ENCODE data around the gene CYTH3.
"Not testable (repeated sequence)": the region's sequence is repeated elsewhere in the genome, so short reads cannot be mapped to it uniquely, and the experiment has no call there.

Gene CYTH3, protein sequence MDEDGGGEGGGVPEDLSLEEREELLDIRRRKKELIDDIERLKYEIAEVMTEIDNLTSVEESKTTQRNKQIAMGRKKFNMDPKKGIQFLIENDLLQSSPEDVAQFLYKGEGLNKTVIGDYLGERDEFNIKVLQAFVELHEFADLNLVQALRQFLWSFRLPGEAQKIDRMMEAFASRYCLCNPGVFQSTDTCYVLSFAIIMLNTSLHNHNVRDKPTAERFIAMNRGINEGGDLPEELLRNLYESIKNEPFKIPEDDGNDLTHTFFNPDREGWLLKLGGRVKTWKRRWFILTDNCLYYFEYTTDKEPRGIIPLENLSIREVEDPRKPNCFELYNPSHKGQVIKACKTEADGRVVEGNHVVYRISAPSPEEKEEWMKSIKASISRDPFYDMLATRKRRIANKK

DNA sequence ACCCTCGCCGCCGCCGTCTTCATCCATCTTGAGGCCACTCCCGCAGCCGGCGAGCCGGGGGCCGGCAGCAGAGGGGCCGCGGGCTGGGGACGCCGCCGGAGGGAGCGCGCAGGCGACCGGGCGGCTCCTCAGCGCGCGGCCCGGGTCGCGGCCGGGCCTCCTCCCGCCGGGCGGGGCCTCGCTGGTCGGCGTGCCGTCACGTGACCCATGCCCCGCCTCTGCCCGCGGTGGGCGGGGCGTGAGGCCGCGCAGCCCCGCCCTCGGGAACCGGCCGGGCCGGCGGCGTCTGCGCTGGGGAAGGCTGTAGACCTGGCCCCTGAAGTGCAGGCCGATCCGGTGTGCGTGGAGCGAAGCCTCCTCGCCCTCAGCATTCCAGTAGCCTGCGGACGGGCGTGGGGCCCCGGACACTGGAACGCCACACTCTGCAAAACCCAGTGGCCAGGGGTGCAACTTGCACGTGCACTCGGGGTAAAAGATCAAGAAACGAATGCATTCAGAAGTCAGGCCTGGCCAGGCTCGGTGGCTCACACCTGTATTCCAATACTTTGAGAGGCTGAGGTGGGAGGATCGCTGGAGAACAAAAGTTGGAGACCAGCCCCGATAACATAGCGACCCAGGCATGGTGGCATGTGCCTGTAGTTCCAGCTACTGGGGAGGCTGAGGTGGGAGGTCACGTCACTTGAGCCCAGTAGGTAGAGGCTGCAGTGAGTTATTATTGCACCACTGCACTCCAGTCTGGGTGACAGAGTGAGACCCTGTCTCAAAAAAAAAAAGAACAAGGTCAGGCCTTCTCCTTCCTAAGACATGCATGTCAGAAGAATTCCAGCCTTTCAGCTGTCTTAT is at the start of gene CYTH3:
Gene CYTH3 (minus strand): TSS at position 144 of the 843 bp plus-strand sequence. CDS start 117 bp downstream, at position 27.
- DNase-seq: peak; percentile 72

DNA sequence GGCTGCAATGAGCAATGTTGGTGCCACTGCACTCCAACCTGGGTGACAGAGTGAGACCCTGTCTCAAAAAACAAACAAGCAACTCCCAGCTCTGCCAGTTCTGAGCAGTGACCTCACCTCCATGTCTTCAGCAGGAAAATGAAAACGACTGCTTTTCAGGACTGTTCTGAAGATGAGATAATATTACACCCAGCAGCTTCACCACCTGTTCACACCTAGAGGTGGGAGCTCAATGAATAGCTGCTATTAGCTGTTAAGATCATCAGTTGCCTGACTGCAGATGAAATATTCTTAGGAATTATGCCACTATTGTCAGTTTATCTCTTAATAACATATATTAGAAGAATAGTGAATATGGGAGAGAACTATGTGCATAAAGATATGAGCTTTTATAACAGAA is 48.4 kb upstream of the CYTH3 start:
- DNase-seq: no peak

DNA sequence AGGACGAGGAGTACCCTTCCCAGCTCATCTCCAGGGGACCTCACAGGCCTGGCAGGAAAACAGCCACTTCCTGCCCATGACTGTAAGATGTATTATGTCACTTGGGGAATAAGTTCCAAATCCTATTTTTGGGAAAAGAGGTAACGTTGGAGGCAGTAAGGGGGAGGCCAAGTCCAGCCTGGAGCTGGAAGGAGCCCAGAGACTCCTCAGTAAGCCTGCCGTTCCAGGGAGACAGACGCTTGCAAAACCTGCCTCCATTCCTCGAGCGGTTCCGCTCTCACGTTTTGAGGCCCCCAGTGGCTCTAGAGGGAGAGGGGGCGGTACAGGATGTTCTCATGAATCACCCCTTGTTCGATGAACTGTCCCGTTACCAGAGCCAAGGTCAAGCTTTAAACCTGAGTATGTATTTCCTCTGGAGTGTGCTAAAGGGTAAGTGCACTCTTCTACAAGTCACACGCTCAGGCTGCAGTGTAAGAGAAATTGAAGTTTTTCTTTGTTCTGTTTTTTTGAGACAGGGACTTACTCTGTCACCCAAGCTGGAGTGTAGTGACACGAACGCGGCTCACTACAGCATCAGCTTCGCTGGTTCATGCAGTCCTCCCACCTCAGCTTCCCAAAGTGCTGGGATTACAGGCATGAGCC is 45.5 kb upstream of the CYTH3 start:
- no peak for DNase-seq

DNA sequence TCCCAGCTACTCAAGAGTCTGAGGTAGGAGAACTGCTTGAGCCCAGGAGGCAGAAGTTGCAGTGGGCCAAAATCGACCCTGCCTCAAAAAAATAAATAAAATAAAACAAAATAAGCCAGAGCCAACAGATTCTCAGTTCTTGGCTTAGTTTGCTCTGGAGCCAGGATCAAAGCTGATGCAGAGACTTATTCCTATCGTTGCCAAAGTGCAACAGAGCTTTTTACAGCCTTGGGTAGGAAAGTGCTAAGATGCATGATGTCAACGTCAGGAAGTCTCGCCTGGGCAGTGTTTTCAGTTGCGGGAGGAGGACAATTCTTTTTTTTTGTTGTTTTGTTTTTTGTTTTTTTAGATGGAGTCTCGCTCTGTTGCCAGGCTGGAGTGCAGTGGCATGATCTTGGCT is 43.8 kb upstream of the CYTH3 start:
- no peak for DNase-seq

DNA sequence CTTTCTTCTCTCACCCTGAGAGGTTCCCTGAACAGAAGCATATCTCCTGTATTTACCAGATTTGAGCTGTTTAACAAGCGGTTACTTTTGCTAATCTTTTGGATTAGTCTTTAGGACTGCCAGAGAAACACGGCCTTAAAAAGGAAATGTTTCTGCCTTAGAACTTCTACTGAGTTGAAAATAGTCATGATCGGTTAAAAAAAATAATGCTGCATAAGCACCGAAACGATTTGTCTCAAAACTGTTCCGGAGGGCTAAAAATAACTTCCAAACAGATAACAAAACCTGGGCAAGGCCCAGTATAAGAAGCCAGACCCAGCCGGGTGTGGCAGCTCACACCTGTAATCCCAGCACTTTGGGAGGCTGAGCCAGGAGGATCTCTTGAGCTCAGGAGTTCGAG is 43.3 kb upstream of the CYTH3 start:
- DNase-seq: no peak

DNA sequence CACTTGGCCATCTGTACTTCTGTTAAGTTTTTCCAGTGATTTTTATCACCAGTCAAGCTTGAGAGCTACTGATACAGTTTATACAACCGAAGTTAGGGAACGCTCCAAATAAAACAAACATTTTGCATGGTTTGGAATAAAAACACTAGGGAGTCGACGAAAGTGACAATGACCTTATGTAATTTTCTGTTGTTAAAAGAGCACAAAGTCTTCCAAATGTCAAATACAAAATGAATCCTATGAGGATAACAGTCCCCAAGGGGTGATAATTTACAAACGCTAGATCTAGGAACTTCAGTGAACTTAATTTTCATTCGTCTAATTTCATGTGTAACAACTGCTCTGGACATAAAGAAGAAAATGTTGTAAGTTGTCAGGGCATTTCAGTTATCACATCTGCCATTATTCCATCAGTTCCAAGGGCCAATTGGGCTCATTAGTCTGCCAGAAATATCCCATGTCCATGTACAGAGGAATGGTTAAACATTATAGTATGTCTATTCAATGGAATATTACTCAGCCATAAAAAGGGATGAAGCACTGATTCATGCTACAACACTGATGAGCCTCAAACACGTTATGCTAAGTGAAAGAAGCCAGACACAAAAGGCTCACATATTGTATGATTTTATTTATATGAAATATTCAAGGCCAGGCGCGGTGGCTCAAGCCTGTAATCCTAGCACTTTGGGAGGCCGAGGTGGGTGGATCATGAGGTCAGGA is 38.0 kb upstream of the CYTH3 start:
- DNase-seq: no peak

DNA sequence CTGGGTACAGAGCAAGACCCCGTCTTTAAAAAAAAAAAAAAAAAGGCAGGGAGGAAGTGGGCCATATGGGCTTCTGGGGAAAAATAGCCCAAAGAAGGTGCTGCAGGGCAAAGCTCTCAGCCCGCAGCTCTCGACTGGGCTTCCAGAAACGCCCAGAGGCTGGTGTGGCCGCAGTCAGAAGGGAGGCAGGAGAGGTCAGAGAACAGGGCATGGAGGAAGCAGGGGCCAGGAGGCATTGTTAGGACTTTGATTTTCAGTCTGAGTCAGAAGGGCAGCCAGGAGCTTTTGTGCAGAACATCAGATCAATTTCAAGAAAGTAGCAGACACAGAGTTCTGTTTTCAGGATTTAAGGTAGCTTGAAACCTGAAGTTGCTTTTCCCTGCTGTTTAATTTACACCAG is 35.3 kb upstream of the CYTH3 start:
- DNase-seq: no peak

DNA sequence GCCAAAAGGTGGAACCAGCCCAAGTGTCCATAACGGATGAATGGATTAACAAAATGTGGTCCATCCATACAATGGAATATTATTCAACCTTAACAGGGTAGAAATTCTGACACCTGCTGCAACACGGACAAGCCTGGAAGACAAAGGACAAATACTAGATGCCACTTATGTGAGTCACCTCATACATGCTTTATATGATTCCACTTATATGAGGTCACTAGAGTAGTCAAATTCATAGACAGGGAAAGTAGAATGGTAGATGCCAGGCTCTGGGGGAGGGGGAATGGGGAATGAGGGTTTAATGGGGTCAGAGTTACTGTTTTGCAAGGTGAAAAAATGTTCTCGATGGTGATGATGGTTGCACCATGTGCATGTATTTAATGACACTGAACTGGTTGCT is 34.0 kb upstream of the CYTH3 start:
- no peak for DNase-seq

DNA sequence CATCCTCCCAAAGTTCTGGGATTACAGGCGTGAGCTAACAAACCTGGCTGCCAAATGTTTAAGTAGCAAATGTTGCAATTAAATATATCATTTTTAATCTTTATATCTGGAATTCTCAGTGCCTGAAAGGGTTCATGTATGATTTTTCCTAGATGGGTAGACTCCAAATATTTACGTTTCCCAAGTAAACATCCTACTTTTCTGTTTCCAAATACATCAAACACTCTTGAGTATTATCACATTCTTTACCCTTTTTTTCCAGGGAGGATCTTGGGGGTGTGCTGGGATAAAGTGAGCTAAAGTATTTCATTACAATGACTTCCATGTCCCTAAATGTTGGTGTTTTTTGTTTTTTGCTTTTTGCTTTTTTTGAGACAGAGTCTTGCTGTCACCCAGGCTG is 32.9 kb upstream of the CYTH3 start:
- no peak for DNase-seq

DNA sequence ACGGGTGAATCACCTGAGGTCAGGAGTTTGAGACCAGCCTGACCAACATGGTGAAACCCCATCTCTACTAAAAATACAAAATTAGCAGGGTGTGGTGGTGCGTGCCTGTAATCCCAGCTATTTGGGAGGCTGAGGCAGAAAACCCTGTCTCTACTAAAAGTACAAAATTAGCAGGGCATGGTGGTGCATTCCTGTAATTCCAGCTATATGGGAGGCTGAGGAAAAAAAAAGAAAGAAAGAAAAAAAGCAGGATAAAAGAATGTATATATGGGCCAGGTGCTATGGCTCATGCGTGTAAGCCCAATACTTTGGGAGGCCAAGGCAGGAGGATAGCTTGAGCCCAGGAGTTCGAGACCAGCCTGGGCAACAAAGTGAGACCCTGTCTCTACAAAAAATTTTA is 29.0 kb upstream of the CYTH3 start:
- not testable (repeated sequence) for DNase-seq

DNA sequence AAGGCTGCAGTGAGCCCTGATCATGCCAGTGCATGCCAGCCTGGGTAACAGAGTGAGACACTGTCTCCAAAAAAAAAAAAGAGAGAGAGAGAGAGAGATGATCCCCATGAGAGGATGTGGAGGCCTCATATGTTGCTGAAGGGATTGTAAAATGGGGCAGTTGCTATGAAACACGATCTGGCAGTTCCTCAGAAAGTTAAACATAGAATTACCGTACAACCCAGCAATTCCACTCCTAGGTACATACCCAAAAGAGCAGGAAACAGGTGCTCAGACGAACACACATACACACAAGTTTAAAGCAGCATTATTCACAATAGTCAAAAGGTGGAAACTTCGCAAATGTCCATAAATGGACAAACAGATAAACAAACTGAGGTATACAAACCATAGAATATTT is 27.4 kb upstream of the CYTH3 start:
- DNase-seq: no peak

DNA sequence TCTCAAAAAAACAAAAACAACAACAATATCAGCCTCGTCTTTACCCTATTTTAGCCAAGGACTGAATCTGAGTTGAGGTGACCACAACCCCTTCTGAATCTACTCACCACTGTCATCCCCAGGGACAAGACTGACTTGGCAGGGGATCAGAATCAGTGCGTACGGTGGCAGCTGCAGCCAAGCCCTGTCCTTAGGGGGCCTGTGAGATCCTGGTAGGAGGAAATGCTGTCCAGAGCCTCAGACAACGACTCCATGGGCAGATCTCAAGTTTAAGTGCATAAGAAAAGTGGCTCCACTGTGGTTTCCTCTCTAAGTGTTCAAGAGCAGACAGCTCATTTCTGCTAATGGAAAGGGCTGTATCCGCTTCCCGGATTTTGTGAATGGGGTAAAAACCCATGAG is 22.4 kb upstream of the CYTH3 start:
- DNase-seq: no peak

DNA sequence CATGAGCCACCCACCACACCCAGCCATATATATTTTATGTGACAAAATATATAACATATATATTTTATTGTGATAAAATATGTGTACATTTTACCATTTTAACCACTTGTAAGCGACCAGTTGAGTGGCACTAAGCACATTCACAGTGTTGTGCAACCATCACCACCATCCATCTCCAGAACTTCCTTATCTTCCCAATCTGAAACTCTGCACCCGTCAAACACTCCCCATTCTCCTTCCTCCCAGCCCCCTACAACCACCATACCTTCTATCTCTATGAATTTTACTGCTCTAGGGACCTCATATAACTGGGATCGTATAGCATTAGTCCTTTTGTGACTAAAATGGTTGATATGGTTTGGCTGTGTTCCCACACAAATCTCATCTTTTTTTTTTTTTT is 20.8 kb upstream of the CYTH3 start:
- no peak for DNase-seq

DNA sequence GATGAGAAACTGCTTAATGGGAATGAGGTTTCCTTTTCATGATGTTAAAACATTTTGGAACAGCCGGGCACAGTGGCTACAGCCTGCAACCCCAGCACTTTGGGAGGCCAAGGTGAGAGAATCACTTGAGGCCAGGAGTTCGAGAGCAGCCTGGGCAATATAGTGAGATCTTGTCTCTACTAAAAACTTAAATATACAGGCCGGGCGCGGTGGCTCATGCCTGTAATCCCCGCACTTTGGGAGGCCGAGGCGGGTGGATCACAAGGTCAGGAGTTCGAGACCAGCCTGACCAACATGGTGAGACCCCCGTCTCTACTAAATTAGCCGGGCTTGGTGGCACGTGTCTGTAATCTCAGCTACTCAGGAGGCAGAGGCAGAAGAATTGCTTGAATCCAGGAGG is 19.5 kb upstream of the CYTH3 start:
- DNase-seq: not testable (repeated sequence)

DNA sequence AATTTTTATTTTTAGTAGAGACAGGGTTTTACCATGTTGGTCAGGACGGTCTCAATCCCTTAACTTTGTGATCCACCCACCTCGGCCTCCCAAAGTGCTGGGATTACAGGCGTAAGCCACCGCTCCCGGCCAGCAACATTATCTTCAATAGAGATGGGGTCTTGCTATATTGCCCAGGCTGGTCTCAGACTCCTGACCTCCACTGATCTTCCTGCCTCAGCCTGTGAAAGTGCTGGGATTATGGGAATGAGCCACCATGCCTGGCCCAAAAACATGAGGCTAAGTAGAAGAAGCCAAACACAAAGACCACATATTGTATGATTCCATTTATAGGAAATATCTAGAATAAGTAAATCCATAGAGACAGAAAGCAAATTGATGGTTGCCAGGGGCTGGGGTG is 19.1 kb upstream of the CYTH3 start:
- no peak for DNase-seq

DNA sequence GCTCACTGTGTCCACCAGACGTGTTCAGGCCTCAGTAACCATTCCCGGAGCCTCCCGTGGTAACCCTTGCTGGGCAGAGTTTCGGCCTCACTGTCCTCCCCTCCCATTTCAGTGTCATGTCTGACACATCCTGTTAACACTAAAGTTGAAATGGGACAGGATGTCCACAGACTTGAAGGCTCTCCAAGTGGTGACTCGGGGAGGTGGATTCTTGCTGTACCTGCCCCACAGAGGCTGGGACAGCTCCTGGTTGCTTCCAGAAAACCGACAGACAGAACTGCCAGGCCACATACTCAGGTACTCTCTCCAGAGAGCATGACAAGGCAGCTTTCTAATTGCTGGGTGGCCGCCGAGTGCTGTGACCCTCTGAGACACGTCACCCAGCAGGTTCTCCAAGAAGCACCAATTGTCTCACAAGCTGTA is 17.9 kb upstream of the CYTH3 start:
- no peak for DNase-seq

DNA sequence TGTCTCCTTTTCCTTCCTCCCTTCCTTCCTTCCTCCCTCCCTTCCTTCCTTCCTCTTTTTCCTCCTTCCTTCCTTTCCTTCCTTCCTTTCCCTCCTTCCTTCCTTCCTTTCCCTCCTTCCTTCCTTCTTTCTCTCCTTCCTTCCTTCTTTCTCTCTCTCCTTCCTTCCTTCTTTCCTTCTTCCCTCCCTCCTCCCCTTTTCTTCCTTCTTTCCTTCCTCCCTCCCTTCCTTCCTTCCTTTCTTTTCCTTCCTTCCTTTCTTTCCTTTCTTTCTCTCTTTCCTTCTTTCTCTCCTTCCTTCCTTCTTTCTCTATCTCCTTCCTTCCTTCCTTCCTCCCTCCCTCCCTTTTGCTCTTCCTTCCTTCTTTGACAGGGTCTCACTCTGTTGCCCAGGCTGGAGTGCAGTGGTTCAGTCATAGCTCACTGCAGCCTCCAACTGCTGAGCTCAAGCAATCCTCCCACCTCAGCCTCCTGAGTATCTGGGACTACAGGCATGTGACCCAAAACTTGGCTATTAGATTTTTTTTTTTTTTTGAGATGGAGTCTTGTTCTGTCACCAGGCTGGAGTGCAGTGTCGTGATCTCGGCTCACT is 15.9 kb upstream of the CYTH3 start:
- no peak for DNase-seq

DNA sequence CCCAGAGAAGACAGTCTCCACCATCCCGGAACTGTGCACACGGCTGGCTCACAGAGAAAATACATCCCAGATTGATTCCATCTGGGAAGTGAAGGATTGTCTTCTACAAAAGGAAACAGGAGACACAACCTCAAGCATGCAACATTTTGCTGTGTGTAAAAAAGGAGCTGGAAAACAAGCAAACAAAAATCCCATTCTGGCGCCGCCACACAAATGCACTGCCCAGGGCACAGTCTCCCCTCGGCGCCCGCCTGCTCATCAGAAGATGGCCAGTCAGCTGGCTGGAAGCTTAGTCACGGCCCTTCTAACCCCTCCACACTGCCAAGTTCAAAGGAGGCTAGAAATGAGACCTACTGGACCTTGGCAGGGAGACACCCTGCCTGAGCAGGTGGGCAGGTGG is 14.1 kb upstream of the CYTH3 start:
- DNase-seq: no peak

DNA sequence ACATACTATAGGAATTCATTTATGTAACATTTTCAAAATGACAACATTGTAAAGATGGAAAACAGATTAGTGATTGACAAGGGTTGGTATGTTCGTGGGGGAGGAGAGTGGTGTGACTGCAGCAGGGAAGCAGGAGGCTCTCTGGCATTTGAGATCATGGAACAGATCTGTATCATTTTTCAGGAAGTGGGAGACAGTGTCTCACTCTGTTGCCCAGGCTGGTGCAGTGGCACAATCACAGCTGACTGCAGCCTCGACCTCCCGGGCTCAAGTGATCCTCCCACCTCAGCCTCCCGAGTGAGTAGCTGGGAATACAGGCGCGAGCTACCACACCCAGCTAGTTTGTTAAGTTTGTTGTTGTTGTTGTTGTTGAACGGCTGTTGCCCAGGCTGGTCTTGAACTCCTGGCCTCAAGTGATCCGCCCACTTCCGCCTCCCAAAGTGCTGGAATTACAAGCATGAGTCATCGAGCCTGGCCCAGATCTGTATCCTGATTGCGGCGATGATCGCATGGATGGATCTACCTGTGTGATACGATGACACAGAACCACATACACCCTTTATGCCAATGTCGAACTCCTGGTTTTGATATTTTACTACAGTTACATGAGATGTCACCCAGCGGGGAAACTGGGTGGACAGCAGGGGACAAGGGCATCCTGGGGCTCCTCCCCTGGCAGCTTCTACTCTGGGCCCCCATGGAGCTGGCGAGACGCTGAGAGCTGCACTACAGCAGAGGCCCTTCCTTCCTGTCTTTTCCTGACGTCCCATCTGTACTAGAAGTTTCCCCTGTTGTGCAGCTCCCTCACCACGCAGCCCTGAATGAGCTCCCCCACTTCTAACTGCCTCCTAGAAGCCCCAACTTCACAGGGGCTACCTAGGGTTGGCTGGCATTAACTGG is 12.3 kb upstream of the CYTH3 start:
- no peak for DNase-seq

DNA sequence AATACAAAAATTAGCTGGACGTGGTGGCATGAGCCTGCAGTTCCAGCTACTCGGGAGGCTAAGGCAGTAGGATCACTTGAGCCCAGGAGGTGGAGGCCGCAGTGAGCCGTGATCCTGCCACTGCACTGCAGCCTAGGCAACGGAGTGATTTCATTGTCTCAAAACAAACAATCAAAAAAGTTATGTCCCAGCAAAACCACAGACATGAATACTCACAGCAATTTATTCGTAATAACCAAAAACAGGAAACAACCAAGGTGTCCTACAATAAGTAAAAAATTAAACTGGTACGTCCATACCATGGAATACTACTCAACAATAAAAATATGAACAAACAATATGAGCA is 11.6 kb upstream of the CYTH3 start:
- DNase-seq: no peak

DNA sequence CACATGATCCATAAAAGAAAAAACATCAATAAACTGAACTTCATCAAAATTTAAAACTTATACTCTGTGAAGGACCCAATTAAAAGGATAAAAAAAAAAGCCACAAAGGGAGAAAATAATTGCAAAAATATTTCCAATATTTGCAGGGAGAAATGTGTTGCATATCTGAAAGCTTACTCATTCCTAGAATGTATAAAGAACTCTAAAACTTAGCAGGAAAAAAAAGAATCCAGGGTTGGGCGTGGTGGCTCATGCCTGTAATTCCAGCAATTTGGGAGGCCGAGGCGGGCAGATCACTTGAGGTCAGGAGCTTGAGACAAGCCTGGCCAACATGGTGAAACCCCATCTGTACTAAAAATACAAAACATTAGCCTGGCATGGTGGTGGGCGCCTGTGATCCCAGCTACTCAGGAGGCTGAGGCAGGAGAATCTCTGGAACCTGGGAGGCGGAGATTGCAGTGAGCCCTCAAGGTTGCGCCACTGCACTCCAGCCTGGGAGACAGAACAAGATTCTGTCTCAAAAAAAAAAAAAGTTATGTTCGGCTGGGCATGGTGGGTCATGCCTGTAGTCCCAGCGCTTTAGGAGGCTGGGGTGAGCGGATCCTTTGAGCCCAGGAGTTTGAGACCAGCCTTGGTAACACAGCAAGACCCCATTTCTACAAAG is 11.1 kb upstream of the CYTH3 start:
- DNase-seq: not testable (repeated sequence)

Data from NCI-H1092 (cell line).